ENCODE data around the gene HNF4A. TPM values are rescaled to one million over a fixed set of nuclear protein-coding genes. Genes with fewer than 3 reads are reported as not detected.

HNF4A gene
- total and polyA plus RNA-seq, 2 of the 13 experiments (the other 11 are each of a cell fraction or from before 2014, with no cell fraction given), result 80.9 to 169 TPM

GRCh38 chr20:44370639-44371218 lies 15.2 kb downstream of the HNF4A start (continued):
- TF ChIP-seq DBP (CRISPR knock-in tag; IDR thresholded peaks at IDR 0.05; ENCODE audit: not compliant biosample characterization) (no peak), RXRB (CRISPR knock-in tag; IDR thresholded peaks at IDR 0.05; ENCODE audit: borderline replicate concordance) (peak; percentile 89), E2F1 (CRISPR knock-in tag; IDR thresholded peaks at IDR 0.05) (no peak), ZNF367 (CRISPR knock-in tag; IDR thresholded peaks at IDR 0.05; ENCODE audit: borderline replicate concordance) (no peak), ATF5 (CRISPR knock-in tag; IDR thresholded peaks at IDR 0.05; ENCODE audit: low read depth) (no peak), POLR2AphosphoS2 (IDR thresholded peaks at IDR 0.05; ENCODE audit: low read depth, low read length) (no peak), CHD4 (IDR thresholded peaks at IDR 0.05; ENCODE audit: borderline replicate concordance, low read length) (no peak), SOX13 (IDR thresholded peaks at IDR 0.05) (no peak), SOX13 (CRISPR knock-in tag; conservative IDR thresholded peaks at IDR 0.05 in 1 of 2, IDR thresholded peaks at IDR 0.05 in 1 of 2) (peak; percentile 11 to 80; a peak in 2 of 4 replicates), DPF2 (CRISPR knock-in tag; IDR thresholded peaks at IDR 0.05; ENCODE audit: borderline replicate concordance, low read depth) (peak; percentile 77; the same call in 1 of the 2 replicates), POLR2AphosphoS5 (IDR thresholded peaks at IDR 0.05; ENCODE audit: low read depth, low read length) (peak; percentile 37; the same call in 1 of the 2 replicates), NR0B2 (CRISPR knock-in tag; IDR thresholded peaks at IDR 0.05) (no peak), RNF2 (conservative IDR thresholded peaks at IDR 0.05; ENCODE audit: low read depth) (no peak; the same call in 1 of the 2 replicates), MIER2 (CRISPR knock-in tag; IDR thresholded peaks at IDR 0.05) (peak; percentile 75), MZF1 (CRISPR knock-in tag; IDR thresholded peaks at IDR 0.05; ENCODE audit: borderline replicate concordance) (no peak), BRD4 (CRISPR knock-in tag; IDR thresholded peaks at IDR 0.05) (0 out of 2 replicates have a peak, but pooled peaks have one; percentile 53), GATA4 (IDR thresholded peaks at IDR 0.05; ENCODE audit: borderline replicate concordance, low read depth) (no peak), POLR2G (IDR thresholded peaks at IDR 0.05; ENCODE audit: low read depth, low read length) (no peak; the same call in 1 of the 2 replicates), ZNF652 (CRISPR knock-in tag; IDR thresholded peaks at IDR 0.05; ENCODE audit: borderline replicate concordance, low read depth) (peak; percentile 51), ZNF468 (CRISPR knock-in tag; IDR thresholded peaks at IDR 0.05) (no peak), SP5 (CRISPR knock-in tag; IDR thresholded peaks at IDR 0.05; ENCODE audit: borderline replicate concordance, low read depth) (peak; percentile 35; the same call in 1 of the 2 replicates), ELF3 (CRISPR knock-in tag; IDR thresholded peaks at IDR 0.05) (peak; percentile 95), HDAC1 (CRISPR knock-in tag; IDR thresholded peaks at IDR 0.05) (peak; percentile 92), FOXP4 (CRISPR knock-in tag; IDR thresholded peaks at IDR 0.05) (peak; percentile 89)
